NCI-H146 treated with DMSO at 0.1 percent for 48 hours (cell line): ENCODE results near the gene CYP4F11.
"Not testable (repeated sequence)": the region's sequence is repeated elsewhere in the genome, so short reads cannot be mapped to it uniquely, and the experiment has no call there.

ENCODE experiments used
- DNase-seq: peaks from one replicate; lab custom pipeline; 2025; ENCODE audit not compliant: unreplicated experiment; lab: John Stamatoyannopoulos, UW

CYP4F11 gene

GRCh38 chr19:15923702-15924101, 10.6 kb downstream of the CYP4F11 start:
- DNase-seq, result no peak

GRCh38 chr19:15922021-15922420, 12.3 kb downstream of the CYP4F11 start:
- DNase-seq, result no peak

DNA sequence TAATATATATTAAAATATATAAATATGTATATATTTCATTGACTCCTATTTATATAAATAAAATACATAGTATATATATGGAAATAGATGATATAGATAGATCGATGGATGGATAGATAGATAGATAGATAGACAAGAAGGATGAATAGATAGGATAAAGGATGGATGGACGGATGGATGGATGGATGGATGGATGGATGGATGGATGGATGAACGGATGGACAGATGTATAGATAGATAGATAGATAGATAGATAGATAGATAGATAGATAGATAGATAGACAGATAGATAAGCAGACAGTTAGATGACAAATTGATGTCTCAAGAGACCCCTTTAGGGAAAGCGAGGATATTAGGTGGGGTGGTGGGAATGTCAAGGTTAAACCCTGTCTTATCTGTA, 15.1 kb downstream of the CYP4F11 start:
- no peak for DNase-seq

- no peak for DNase-seq
Observed at GRCh38 chr19:15915109-15915508, 19.2 kb downstream of the CYP4F11 start.

- DNase-seq, result no peak
Observed at GRCh38 chr19:15913830-15914229, 20.5 kb downstream of the CYP4F11 start.

GRCh38 chr19:15913384-15913783, 20.9 kb downstream of the CYP4F11 start:
- DNase-seq, result no peak

DNA sequence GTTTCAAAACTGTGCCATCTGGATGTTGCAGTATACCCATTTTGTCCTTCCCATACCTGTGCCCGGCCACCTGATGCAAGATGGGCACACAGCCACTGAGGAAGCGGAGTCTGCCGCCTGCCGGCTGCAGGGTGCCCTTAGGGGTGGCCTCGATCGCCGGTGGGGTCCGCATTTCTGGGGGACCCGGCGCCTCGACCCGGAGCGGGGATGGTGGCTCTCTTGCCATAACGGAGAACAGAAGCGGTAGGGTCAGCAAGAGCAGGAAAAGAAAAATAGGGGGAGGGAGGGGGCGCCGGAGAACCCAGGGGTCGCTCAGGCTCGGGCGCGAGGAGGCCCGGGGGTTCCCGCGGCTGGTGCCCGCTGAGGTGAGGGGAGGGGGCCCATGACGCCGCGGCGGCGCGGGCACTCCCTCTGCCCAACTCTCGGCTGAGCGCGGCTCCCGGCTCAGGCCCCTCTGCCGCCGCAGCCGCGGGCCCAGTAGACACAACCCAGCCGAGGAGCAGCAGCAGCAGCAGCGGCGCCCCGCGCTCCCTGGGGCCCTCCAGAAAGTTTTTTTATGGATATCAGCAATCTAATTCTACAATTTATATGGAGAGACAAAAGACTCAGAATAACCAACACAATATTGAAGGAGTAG, 22.6 kb downstream of the CYP4F11 start:
- no peak for DNase-seq

DNA sequence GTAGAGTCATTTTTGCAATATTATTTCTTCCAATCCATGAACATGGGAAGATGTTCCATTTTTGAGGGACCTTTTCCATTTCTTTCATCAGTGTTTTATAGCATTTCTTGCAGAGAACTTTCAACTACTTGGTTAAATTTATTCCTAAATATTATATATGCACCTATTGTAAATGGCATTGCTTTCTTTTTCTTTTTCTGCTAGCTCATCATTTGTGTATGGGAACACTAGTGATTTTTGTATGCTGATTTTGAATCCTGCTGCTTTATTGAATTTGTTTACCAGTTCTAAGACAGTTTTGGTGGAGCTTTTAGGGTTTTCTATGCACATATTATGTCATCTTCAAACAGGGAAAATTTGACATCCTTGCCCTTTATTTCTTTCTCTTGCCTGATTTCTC, 29.3 kb downstream of the CYP4F11 start:
- DNase-seq, result no peak

DNA sequence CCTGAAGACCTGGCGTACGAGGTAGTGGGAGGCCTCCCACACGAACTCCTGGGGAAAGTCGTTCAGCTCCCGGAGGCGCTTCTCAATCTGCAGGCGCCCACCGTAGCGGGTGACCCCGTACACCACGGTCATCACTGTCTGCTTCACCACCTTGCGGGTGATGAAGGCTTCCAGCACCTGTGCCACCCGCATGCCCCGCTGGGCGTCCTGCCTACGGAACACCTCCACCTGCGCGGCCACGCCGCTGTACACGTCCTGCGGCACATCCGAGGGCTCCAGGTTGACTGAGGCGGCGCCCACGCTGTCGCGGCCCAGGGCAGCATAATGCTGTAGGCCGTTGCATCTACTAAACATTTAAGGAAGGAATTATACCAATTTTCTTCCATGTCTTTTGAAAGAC, 31.4 kb downstream of the CYP4F11 start:
- DNase-seq, result not testable (repeated sequence)

- DNase-seq, result no peak
Observed at GRCh38 chr19:15902254-15902653, 32.1 kb downstream of the CYP4F11 start.

DNA sequence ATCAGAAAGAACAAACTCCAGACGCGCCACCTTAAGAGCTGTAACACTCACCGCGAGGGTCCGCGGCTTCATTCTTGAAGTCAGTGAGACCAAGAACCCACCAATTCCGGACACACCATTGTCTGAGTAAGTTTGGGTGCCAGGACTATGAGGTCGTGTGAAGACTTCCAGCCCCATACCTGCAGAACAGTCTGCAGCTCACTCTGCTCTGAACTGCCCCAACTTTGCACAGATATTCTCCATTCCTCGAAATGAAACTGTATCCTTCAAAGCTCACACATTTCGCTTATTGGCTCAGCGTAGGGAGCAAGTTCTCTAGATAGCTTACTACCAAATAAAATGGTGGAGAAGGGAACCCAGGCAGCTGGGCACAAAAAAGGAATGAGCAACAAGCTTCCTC, 33.8 kb downstream of the CYP4F11 start:
- no peak for DNase-seq

GRCh38 chr19:15900032-15900431, 34.3 kb downstream of the CYP4F11 start:
- DNase-seq, result not testable (repeated sequence)

- not testable (repeated sequence) for DNase-seq
Observed at GRCh38 chr19:15899561-15899960, 34.8 kb downstream of the CYP4F11 start.

DNA sequence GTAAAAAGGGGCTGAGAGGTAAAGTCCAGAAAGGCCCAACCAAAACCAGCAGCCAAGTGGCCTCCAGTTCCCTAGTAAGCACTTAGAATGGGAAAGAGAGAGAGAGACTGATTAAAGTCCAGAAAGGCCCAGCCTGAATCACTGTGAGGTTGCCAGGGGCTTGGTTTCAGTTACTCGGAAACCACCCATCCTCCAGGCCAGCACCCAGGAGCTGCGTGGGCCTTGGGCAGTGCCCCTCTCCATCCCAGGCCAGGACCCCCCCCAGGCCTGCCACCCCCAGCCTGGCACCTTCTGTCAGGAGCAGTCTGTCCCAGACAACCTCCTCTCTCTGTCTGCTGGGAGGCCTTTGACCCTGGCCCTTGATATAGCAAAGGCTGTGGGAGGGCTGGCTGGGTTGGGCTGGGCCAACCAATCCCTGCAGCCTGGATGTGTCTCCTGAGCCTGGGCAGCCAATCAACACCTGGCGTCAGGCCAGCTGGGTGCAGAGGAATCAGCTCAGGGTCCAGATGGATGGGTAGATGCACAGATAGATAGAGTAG, 36.5 kb downstream of the CYP4F11 start, which contains the start of gene CYP4F2:
TSS of gene CYP4F2 (minus strand) at position 337 of the 539 bp plus-strand sequence. CDS start 463 bp downstream, outside the sequence.
- no peak for DNase-seq

DNA sequence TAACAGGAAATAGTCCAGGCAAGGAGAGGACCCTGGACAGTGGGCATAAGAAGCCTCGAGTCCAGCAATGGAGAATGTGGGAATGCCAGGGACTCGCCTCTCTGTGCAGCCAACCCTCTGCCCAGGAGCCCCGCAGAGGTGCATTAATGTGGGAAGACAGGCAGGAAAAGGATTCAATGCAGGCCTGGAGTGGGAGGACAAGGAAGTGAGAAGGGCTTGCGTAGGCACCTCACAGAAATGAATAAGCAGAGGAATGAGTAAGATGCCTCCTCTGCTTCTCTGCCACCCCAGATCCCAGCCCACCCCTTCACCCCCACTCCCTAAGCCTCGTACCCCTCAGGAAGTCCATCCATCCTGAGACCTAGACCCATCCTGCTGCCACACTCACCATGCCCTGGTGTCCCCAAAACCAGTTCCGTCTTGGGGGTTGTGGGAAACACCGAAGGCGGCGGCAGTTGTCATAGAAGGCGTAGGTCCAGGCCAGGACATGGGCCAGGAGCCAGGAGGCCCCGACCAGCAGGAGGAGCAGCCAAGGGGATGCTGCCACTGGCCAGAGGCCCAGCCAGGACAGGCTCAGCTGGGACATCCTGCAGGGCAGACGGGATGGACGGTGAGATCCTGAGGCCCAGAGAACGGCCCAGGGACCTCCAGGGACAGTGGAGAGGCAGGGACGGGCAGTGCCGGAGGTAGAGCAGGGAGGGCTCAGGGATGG, 37.1 kb downstream of the CYP4F11 start:
- no peak for DNase-seq

- DNase-seq, result no peak
Observed at GRCh38 chr19:15895876-15896430, 38.4 kb downstream of the CYP4F11 start.

GRCh38 chr19:15894359-15894758, 40.0 kb downstream of the CYP4F11 start:
- no peak for DNase-seq

GRCh38 chr19:15893477-15893876, 40.9 kb downstream of the CYP4F11 start:
- DNase-seq, result no peak

GRCh38 chr19:15892012-15892411, 42.3 kb downstream of the CYP4F11 start:
- DNase-seq, result no peak

DNA sequence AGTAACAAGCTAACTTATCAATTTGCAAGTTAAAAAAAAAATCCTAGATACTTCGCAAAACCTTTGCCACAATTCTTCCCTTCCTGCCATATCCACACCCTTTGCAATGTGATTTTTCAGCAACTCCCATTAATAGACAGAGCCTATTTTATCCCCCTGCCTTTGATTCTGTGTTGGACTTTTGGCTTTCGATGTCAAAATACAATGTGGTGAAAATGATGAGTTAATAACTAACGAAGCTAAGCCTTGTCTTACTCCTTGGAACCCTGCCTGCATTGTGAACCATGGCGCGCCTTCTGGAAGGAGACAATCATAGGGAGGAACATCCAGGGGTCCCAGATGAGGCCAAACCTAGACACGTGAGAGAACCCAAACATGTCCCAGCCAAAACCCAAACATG, 42.9 kb downstream of the CYP4F11 start:
- no peak for DNase-seq

GRCh38 chr19:15889339-15889738, 45.0 kb downstream of the CYP4F11 start:
- DNase-seq, result not testable (repeated sequence)

DNA sequence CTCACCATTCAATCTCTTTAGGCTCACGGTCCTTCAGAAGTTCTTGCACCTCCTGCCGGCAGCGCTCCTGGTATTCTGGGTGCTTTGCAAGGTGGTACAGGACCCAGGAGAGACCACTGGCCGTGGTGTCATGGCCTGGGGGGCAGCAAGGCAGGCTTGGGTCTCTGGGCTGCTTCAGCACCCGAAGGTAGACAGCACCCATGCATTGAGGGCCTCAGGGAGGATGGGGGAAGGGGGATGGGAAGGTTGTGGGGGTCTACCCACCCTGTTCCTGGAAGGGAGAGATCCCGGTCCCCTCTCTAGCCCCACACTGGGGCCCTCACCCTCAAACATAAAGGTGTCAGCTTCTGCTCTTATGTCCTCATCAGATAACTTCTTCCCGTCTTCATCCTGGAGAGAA, 48.4 kb downstream of the CYP4F11 start:
- no peak for DNase-seq
